Suprapubic skin (tissue), 3 donors: ENCODE results near the gene TSSC4.

ENCODE experiments used
- POLR2A ChIP-seq, 2 donors: fragments of 450-650 bp; IDR thresholded peaks; one replicate each; pipeline ENCODE4 v1.6.1; 2017; ENCODE audit warnings: antibody characterized with exemption in 2 of 2, mild to moderate bottlenecking in 2 of 2, moderate library complexity in 2 of 2
- TF ChIP-seq, protein P1 (sequence below), 2 donors: fragments of 200-600 bp in 1 of 2; fragments of 450-650 bp in 1 of 2; sonication (generic) in 1 of 2; IDR thresholded peaks; one replicate each; pipeline ENCODE4 v1.5.1; 2016 to 2019; ENCODE audit warnings: antibody characterized with exemption in 2 of 2, mild to moderate bottlenecking in 1 of 2, moderate library complexity in 1 of 2

DNA sequence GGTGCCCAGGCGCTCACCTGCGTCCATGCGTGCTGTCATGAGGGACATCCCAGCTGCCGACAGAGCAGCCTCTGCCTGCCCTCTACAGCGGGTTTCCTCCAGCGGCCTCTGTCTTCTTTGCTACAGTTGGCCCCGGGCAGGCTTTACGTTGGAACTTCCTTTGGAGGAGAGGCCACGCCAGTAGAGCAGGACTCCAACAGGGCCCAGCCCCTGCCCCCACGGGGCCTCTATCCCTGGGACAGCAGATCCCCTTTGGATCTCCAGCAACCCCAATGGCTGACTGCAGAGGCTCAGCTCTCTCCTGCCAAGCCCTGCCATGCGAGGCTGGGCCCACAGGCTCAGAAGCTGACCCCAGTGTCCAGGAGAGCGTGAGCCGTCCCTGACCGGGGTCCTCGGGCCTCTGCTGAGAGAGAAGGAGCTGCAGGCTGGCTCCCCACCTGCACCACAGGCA, 31.6 kb downstream of the TSSC4 start:
- TF ChIP-seq, protein P1, sequence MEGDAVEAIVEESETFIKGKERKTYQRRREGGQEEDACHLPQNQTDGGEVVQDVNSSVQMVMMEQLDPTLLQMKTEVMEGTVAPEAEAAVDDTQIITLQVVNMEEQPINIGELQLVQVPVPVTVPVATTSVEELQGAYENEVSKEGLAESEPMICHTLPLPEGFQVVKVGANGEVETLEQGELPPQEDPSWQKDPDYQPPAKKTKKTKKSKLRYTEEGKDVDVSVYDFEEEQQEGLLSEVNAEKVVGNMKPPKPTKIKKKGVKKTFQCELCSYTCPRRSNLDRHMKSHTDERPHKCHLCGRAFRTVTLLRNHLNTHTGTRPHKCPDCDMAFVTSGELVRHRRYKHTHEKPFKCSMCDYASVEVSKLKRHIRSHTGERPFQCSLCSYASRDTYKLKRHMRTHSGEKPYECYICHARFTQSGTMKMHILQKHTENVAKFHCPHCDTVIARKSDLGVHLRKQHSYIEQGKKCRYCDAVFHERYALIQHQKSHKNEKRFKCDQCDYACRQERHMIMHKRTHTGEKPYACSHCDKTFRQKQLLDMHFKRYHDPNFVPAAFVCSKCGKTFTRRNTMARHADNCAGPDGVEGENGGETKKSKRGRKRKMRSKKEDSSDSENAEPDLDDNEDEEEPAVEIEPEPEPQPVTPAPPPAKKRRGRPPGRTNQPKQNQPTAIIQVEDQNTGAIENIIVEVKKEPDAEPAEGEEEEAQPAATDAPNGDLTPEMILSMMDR (IDR thresholded peaks at IDR 0.05), result no peak
- TF ChIP-seq POLR2A (IDR thresholded peaks at IDR 0.05), result no peak
